ENCODE measurements around the gene GAR1. TPM values are rescaled to one million over a fixed set of nuclear protein-coding genes. Genes with fewer than 3 reads are reported as not detected.

The GAR1 gene
- total RNA-seq, 2 donors from 2014 or later: 2.6 to 4.9 TPM

DNA sequence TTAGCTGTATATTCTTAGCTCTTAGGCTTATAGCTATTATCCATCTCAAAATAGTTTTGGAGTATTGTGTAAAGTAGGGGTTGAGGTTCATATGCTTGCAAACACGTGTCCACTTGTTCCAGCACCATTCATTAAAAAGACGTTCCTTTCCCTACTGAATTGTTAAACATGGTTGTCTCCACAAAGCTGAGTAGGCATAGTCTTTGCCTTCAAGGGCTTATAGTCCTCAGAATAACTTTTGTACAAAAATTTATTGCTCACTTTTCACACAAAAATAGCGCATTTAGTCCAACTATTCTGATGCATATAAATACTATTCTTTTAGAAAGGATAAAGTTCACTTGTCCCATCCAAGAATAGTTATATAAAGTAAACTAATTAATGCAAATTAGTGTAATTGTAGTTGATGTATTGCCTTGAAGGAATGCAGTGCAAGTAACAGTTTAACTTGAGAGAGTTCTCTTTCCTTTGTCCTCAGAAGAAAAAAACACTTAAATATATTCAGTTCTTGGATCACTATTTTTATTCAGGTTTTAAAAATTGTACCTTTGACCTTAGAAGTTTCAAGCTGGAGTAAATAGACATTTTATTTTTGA lies 46.5 kb downstream of the GAR1 start:
- 81 to 84% methylated on average over 3 of the region's 3 CpGs for WGBS, 2 donors
- no peak overlapping the region for H3K27ac ChIP-seq
- no peak for TF ChIP-seq POLR2A (IDR thresholded peaks at IDR 0.05)
- TF ChIP-seq, protein P1, sequence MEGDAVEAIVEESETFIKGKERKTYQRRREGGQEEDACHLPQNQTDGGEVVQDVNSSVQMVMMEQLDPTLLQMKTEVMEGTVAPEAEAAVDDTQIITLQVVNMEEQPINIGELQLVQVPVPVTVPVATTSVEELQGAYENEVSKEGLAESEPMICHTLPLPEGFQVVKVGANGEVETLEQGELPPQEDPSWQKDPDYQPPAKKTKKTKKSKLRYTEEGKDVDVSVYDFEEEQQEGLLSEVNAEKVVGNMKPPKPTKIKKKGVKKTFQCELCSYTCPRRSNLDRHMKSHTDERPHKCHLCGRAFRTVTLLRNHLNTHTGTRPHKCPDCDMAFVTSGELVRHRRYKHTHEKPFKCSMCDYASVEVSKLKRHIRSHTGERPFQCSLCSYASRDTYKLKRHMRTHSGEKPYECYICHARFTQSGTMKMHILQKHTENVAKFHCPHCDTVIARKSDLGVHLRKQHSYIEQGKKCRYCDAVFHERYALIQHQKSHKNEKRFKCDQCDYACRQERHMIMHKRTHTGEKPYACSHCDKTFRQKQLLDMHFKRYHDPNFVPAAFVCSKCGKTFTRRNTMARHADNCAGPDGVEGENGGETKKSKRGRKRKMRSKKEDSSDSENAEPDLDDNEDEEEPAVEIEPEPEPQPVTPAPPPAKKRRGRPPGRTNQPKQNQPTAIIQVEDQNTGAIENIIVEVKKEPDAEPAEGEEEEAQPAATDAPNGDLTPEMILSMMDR (IDR thresholded peaks at IDR 0.05): no peak
- H3K9me3 ChIP-seq: no peaks in the 10 kb centered on the region
- no peak overlapping the region for H3K4me3 ChIP-seq
- no peaks in the 10 kb centered on the region for H3K27me3 ChIP-seq
- H3K4me1 ChIP-seq: peaks cover 11% of the 10 kb centered on the region
- intact Hi-C loops (cut with DNase I): no loop called here
- DNase-seq (no peak), ATAC-seq (no peak)
- H3K36me3 ChIP-seq (replicated peaks in 1 of 2; ENCODE audit: insufficient read depth in 1 of 2, low read depth in 2 of 2): no peaks in the 10 kb centered on the region

DNA sequence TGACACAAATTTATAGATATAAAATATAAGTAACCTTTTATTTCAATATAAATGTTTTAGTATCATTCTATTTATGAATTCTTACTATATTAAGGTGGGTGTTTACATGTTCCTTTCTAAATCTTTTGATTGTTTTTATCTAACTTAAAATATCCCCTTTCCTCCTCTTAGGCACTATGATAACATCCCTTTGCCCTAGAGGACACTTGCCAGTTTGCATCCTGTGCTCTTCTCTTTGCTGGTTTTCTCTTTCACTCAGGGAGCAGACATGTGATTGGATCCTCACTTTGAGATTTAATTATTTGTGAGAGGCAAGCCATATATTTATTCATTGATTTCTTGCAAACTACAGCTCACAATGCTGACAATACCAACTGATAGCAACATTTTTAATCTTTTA lies 48.6 kb downstream of the GAR1 start:
- Histone ChIP-seq H3K4me3 (no peak overlapping the region), H3K36me3 (replicated peaks in 1 of 2; ENCODE audit: insufficient read depth in 1 of 2, low read depth in 2 of 2) (no peaks in the 10 kb centered on the region), H3K4me1 (peaks cover 11% of the 10 kb centered on the region), H3K27ac (no peak overlapping the region), H3K9me3 (no peaks in the 10 kb centered on the region), H3K27me3 (no peaks in the 10 kb centered on the region)
- TF ChIP-seq POLR2A (IDR thresholded peaks at IDR 0.05): no peak
- TF ChIP-seq, protein P1 (IDR thresholded peaks at IDR 0.05): no peak
- DNase-seq: no peak
- ATAC-seq: no peak
- intact Hi-C loops (cut with DNase I): no loop called here

DNA sequence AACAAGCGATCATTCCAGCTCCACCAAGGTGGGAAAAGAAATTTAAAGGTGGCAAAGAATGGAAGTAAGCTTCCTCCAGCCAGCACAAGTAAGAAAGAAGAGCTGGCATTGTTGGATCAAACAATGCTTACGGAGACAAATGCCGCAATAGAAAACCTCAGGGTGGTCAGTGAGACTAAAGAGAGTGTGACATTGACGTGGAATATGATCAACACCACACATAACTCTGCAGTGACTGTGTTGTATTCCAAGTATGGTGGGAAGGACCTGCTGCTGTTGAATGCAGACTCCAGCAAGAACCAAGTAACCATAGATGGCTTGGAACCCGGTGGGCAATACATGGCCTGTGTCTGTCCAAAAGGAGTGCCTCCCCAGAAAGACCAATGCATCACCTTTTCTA lies 54.5 kb downstream of the GAR1 start:
- ATAC-seq (no peak), DNase-seq (no peak)
- intact Hi-C loops (cut with DNase I): no loop called here
- no peak overlapping the region for H3K27ac ChIP-seq
- no peak for TF ChIP-seq POLR2A (IDR thresholded peaks at IDR 0.05)
- TF ChIP-seq, protein P1 (IDR thresholded peaks at IDR 0.05): no peak
- peaks cover 21% of the 10 kb centered on the region for H3K4me1 ChIP-seq
- H3K4me3 ChIP-seq: no peak overlapping the region
- H3K27me3 ChIP-seq: no peaks in the 10 kb centered on the region
- no peaks in the 10 kb centered on the region for H3K9me3 ChIP-seq
- no peaks in the 10 kb centered on the region for H3K36me3 ChIP-seq (replicated peaks in 1 of 2; ENCODE audit: insufficient read depth in 1 of 2, low read depth in 2 of 2)
- 91 to 94% methylated on average over 5 of the region's 5 CpGs for WGBS, 2 donors

DNA sequence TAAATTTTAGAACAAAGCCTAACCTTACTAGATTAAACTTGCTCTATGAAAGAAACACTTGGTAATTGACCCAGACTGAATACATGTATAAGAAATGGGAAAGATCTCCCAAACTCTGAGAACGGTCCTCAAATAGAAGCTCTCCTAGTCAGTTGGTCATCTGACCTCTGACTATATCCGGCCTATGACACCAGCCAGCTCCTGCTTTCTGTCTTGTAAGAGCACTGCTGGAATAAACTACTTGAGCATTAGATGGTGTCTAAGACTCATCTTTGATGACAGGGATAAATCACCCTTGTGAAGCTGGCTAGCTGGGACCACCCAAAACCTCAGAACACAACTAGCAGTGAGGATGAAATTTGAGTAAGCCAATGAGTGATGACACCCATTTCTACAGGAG lies 56.5 kb downstream of the GAR1 start:
- intact Hi-C loops (cut with DNase I): no loop called here
- H3K27me3 ChIP-seq: no peaks in the 10 kb centered on the region
- ATAC-seq (no peak), DNase-seq (no peak)
- H3K4me3 ChIP-seq: no peak overlapping the region
- no peaks in the 10 kb centered on the region for H3K9me3 ChIP-seq
- H3K27ac ChIP-seq: no peak overlapping the region
- no peaks in the 10 kb centered on the region for H3K36me3 ChIP-seq (replicated peaks in 1 of 2; ENCODE audit: insufficient read depth in 1 of 2, low read depth in 2 of 2)
- TF ChIP-seq POLR2A (IDR thresholded peaks at IDR 0.05): no peak
- TF ChIP-seq, protein P1 (IDR thresholded peaks at IDR 0.05): no peak
- 96 to 100% methylated on average over 2 of the region's 2 CpGs for WGBS, 2 donors
- peaks cover 25% of the 10 kb centered on the region for H3K4me1 ChIP-seq

DNA sequence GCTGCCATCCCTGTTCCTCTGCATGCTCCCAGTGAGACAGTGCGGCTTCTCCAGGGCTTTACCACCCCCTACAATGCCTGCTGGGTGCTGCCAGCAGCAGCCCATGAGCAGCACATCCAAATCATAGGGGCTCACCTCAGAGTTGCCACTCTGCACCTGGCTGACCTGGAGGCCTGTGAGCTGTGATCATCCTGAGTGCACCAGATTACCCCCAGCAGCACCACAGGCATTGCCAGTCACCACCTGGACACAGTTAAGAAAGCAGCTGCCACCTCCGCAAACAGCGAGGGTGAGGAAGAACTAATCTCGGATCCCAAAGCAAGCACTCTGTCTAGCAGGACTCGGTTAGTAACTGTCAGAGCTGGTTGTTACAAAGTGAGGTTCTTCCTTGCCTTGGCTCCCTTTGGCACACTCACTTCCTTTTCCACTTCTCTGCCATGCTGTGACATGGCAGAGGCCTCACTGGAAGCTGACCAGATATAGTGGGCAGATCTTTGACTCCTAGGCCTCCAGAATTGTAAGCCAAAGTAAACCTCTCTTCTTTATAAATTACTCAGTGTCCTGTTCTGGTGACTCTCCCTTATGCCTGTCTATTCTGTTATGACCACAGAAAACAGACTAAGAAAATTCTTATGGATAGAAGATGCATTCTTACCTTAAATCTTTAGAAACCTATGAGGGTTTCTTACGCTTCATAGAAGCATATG lies 57.5 kb downstream of the GAR1 start:
- intact Hi-C loops (cut with DNase I): no loop called here
- Histone ChIP-seq H3K4me1 (peaks cover 34% of the 10 kb centered on the region), H3K27ac (peak overlapping the region in 2 of 4 donors; percentile 47 to 81), H3K4me3 (no peak overlapping the region), H3K27me3 (no peaks in the 10 kb centered on the region), H3K36me3 (replicated peaks in 1 of 2; ENCODE audit: insufficient read depth in 1 of 2, low read depth in 2 of 2) (no peaks in the 10 kb centered on the region), H3K9me3 (no peaks in the 10 kb centered on the region)
- DNase-seq: peak in 1 of 4 donors; percentile 16
- ATAC-seq: peak; percentile 23
- WGBS, 2 donors: 67 to 81% methylated on average over 6 of the region's 6 CpGs
- TF ChIP-seq, protein P1 (IDR thresholded peaks at IDR 0.05): no peak
- no peak for TF ChIP-seq POLR2A (IDR thresholded peaks at IDR 0.05)
